GM19328 (cell line): ENCODE data around the gene KIAA1191.
"Not testable (repeated sequence)": the region's sequence is repeated elsewhere in the genome, so short reads cannot be mapped to it uniquely, and the experiment has no call there.

Experiments used
- ATAC-seq: cut with Tn5 transposase; IDR thresholded peaks from one replicate; pipeline ENCODE4 v1.9.1; 2021; ENCODE audit warnings: mild to moderate bottlenecking, moderate library complexity; ENCODE audit not compliant: unreplicated experiment

KIAA1191 gene

DNA sequence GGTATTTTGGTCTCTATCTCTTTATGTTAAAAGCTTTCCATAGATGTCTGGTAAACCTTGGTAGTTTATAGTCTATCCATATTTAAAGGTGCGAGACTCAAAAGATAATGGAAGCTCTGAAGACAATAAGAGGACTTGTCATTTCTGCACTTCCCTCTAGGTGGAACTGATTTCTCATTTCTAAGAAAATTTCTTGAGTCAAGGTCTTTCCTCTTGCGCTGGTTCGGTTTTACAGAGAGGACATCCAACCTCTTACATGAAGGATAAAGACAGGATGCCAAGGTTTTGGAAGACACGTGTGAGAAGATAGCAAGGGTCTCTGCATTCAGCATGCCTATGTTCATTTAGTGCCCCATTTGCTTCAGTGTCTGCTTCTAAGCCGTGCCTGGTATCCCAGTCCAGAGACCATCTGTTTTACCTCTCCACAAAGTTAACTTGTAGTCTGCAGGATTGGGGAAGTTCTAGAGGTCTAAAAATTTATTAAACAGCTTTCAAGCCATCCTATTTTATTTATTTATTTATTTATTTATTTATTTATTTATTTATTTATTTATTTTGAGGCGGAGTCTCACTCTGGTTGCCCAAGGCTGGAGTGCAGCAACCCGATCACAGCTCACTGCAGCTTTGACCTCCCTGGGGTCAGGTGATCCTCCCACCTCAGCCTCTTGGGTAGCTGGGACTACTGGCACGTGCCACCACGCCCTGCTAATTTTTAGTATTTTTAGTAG lies 41.6 kb downstream of the KIAA1191 start:
- ATAC-seq = no peak

- ATAC-seq = no peak
Measured at GRCh38 chr5:176317534-176318374, 43.8 kb downstream of the KIAA1191 start.

- not testable (repeated sequence) for ATAC-seq
Measured at GRCh38 chr5:176305356-176305755, 56.2 kb downstream of the KIAA1191 start.
